GM20000 (cell line): ENCODE results near the gene CSRNP2.

Experiments
- DNase-seq: peaks from one replicate; pipeline ENCODE4 v3.0.0; 2012; ENCODE audit warnings: low spot score
- TF ChIP-seq, protein P1 (sequence below): IDR thresholded peaks from 2 replicates; pipeline ENCODE4 v1.5.1; 2012; ENCODE audit warnings: mild to moderate bottlenecking, control low read depth; ENCODE audit errors: extremely low read depth, missing control alignments

The CSRNP2 gene

DNA sequence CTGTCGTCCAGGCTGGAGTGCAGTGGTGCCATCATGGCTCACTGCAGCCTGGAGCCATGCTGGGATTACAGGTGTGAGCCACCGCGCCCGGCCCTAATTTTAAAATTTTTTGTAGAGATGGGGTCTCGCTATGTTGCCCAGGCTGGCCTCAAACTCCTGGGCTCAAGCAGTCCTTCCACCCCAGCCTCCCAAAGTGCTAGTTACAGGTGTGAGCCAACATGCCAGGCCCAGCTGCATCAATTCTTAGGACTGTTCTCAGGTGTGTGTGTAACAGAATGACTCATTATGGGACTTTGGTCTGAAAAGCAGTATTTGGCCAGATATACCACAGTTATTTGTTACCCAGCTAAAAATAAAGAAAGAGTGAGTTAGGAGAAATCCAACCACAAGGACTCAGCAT lies 17.9 kb downstream of the CSRNP2 start:
- TF ChIP-seq, protein P1, sequence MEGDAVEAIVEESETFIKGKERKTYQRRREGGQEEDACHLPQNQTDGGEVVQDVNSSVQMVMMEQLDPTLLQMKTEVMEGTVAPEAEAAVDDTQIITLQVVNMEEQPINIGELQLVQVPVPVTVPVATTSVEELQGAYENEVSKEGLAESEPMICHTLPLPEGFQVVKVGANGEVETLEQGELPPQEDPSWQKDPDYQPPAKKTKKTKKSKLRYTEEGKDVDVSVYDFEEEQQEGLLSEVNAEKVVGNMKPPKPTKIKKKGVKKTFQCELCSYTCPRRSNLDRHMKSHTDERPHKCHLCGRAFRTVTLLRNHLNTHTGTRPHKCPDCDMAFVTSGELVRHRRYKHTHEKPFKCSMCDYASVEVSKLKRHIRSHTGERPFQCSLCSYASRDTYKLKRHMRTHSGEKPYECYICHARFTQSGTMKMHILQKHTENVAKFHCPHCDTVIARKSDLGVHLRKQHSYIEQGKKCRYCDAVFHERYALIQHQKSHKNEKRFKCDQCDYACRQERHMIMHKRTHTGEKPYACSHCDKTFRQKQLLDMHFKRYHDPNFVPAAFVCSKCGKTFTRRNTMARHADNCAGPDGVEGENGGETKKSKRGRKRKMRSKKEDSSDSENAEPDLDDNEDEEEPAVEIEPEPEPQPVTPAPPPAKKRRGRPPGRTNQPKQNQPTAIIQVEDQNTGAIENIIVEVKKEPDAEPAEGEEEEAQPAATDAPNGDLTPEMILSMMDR, result no peak
- DNase-seq, result no peak

- TF ChIP-seq, protein P1, result no peak
- no peak for DNase-seq
Observed at GRCh38 chr12:51062631-51063397, 20.6 kb downstream of the CSRNP2 start.

DNA sequence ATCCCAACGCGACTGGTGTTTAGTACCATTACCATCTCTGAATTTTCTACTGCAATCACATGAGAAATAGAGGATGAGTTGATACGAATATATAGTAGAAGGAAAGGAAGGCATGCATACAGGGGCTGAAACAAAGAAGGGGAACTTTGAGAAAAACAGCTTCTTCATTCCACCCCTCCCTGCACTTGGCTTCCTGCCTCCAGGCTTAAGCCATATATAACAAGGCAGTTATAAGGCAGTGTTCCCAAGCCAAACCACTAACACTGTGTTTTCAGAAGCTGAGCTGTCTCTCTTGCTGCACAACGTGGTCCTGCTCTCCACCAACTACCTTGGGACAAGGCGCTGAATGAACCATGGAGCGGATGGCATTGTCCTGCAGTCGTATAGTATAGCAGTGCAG lies 24.3 kb downstream of the CSRNP2 start:
- TF ChIP-seq, protein P1, result no peak
- no peak for DNase-seq

DNA sequence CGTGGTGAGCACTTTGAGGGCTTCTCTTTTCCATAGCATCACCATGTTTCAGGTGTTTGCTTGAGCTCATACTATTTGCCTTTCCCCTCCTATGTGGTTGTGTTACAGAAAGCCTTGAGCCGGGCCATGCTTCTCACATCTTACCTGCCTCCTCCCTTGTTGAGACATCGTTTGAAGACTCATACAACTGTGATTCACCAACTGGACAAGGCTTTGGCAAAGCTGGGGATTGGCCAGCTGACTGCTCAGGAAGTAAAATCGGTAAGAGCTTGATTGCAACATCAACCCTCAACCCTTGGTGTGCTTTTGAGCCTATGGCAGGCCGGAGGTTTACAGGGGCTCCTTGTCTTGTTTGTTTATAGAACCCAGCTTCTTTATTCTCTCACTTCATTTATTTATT lies 27.2 kb downstream of the CSRNP2 start:
- TF ChIP-seq, protein P1, result no peak
- no peak for DNase-seq

- TF ChIP-seq, protein P1, result no peak
- DNase-seq, result no peak
Observed at GRCh38 chr12:51055060-51055459, 28.3 kb downstream of the CSRNP2 start.

- DNase-seq, result no peak
- TF ChIP-seq, protein P1, result no peak
Observed at GRCh38 chr12:51051787-51052186, 31.6 kb downstream of the CSRNP2 start.

DNA sequence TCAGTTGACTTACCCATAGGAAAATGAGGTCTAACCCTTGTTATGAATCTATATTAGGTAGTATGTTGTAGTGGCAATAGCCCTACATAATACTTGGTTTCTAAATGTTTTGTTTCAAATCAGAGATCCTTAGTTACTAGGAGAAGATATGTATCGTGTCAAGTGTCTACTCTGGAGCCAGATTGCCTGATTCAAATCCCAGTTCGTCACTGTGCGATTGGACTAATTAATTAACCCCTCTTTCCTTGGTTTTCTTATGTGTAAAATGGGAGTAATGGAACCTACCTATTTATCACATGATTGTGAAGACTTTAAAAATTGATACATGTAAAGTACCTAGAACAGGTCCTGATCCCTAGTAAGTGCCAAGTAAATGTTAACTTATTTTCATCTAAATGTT lies 33.9 kb downstream of the CSRNP2 start:
- DNase-seq, result no peak
- TF ChIP-seq, protein P1, result no peak
